ENCODE measurements around the gene HAUS8. TPM values are rescaled to one million over a fixed set of nuclear protein-coding genes. Genes with fewer than 3 reads are reported as not detected.

The HAUS8 gene
- total and polyA plus RNA-seq, 2 donors (not counting 3 experiments of a cell fraction or from before 2014, with no cell fraction given) = 9.6 to 30.3 TPM

GRCh38 chr19:17070912-17071311, 4.3 kb downstream of the HAUS8 start:
- Histone ChIP-seq H2AFZ (ENCODE audit: low read depth, low read length) (no peak overlapping the region), H3K4me1 (ENCODE audit: control insufficient read depth, extremely low read depth, insufficient read depth, low read length) (peaks cover 14% of the 10 kb centered on the region), H3K9ac (replicated peaks; ENCODE audit: extremely low read depth, insufficient read depth, low read length) (no peak overlapping the region), H3K27me3 (ENCODE audit: control insufficient read depth in 2 of 2, insufficient read depth in 2 of 2, low read length in 2 of 2) (no peaks in the 10 kb centered on the region), H3K9me3 (replicated peaks; ENCODE audit: control insufficient read depth, insufficient read depth, low read length) (no peaks in the 10 kb centered on the region), H4K20me1 (replicated peaks; ENCODE audit: control insufficient read depth, extremely low read depth, insufficient read depth, low read length) (no peaks in the 10 kb centered on the region), H3K4me3 (replicated peaks in 1 of 3; ENCODE audit: insufficient read depth in 1 of 3, low read depth in 1 of 3, low read length in 3 of 3) (no peak overlapping the region), H3K79me2 (ENCODE audit: control insufficient read depth, insufficient read depth, low read length) (peaks cover 41% of the 10 kb centered on the region), H3K36me3 (ENCODE audit: control insufficient read depth in 2 of 2, extremely low read depth in 1 of 2, insufficient read depth in 2 of 2, low read length in 2 of 2) (no peaks in the 10 kb centered on the region), H3K27ac (ENCODE audit: insufficient read depth, low read depth, low read length) (no peak overlapping the region), H3K4me2 (ENCODE audit: insufficient read depth, low read length) (no peak overlapping the region), H3K9me1 (replicated peaks; ENCODE audit: control insufficient read depth, extremely low read depth, insufficient read depth, low read length) (no peaks in the 10 kb centered on the region)
- DNase-seq (ENCODE audit: low read depth, low spot score) (no peak), FAIRE-seq (no peak)
- dilution Hi-C loops (cut with MboI; ENCODE audit: extremely low pct_ligation_motif_present, low sequenced_read_pairs) = no loop called here
- CTCF ChIA-PET = interaction anchor here (0.6 to 1.3 kb wide), 2 partner anchors 165 to 1223 kb away, joined by 3 to 4 read pairs; no protein-coding TSS in a partner anchor
- TF ChIP-seq EZH2 (IDR thresholded peaks at IDR 0.05; ENCODE audit: borderline replicate concordance, low read depth, low read length, severe bottlenecking) (no peak), CTCF (IDR thresholded peaks at IDR 0.05; ENCODE audit: extremely low read depth in 1 of 2, insufficient read depth in 1 of 2, low read depth in 1 of 2, low read length in 2 of 2) (no peak), GATA2 (IDR thresholded peaks at IDR 0.05; ENCODE audit: insufficient read depth, insufficient read length, low read depth, low read length) (no peak), POLR2A (IDR thresholded peaks at IDR 0.05; ENCODE audit: low read depth, low read length) (no peak), MAX (IDR thresholded peaks at IDR 0.05; ENCODE audit: insufficient read depth, insufficient read length) (no peak), MYC (IDR thresholded peaks at IDR 0.05; ENCODE audit: low read depth, low read length) (no peak), POLR2AphosphoS5 (IDR thresholded peaks at IDR 0.05; ENCODE audit: insufficient read depth, low read depth, low read length) (no peak), FOS (IDR thresholded peaks at IDR 0.05; ENCODE audit: borderline replicate concordance, insufficient read depth, low read length) (no peak)
- POLR2A ChIA-PET = no interaction called here
- intact Hi-C loops (cut with micrococcal nuclease) = no loop called here
- no TSS peak for BruUV-seq (replicated peaks)
